Bone marrow (tissue), 2 donors: ENCODE measurements around the gene IGFN1.
"Not testable (repeated sequence)": the region's sequence is repeated elsewhere in the genome, so short reads cannot be mapped to it uniquely, and the experiment has no call there.

ENCODE experiments used
- DNase-seq, 2 donors: peaks; one replicate each; lab custom pipeline; 2025; lab: John Stamatoyannopoulos, UW

The IGFN1 gene

DNA sequence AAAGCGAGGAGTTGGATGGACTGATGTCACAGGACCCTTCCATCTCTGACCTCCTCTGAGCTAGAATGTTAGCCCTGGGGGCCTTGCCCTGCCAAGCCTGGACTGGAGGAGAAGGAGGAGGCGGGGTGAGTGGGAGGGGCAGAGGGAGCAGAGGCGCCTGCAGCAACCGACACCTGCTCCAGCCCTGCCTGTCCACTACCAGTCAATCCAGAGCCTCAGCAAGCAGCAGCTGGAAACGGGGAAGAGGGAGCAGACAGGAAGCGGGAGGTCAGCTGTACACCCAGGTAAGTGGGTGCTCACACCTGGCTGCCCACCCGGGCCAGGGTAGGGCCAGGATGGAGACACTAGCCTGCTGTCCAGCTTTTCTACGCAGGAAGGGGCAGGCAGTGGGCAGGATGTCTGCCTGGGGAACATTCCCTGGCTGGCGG lies at the start of gene IGFN1:
IGFN1 (plus strand) TSS at position 201 of the 428 bp plus-strand sequence. CDS start 2,470 bp downstream, outside the sequence.
- no peak for DNase-seq

DNA sequence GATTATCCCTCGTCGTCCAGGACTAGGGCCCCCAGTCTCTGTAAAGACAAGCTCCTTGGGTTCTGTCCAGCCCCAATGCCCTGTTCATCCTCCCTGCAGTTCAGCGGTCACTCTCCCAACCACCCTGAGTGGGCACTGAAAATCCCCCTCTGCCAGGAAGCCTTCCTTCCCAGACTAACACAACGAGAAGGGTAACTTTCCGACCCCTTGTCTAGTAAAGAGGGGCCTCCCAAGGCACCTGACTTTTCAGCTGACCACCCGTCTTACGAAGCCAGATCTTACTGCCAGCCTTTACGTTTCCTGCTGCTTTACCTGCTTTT lies 49.7 kb upstream of the IGFN1 start:
- no peak for DNase-seq

DNA sequence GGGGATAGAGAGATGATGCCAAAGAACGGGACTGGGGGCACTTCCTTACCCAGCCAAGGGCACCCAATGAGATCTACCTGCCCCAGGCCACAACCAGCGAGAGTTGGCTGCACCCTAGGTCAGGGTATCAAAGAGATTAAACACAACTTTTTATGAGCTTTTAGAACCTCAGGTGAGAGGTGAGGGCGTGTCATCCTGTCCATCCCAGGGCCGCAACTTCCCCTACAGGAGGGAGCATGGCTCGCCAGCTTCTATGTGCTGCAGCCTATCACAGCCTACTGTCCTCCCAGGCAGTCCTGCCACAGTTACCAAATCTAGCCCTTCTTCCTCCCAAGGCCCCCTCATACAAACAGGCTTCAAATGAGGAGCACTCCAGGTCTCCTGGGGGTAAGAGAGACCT lies 49.2 kb upstream of the IGFN1 start:
- DNase-seq = no peak

DNA sequence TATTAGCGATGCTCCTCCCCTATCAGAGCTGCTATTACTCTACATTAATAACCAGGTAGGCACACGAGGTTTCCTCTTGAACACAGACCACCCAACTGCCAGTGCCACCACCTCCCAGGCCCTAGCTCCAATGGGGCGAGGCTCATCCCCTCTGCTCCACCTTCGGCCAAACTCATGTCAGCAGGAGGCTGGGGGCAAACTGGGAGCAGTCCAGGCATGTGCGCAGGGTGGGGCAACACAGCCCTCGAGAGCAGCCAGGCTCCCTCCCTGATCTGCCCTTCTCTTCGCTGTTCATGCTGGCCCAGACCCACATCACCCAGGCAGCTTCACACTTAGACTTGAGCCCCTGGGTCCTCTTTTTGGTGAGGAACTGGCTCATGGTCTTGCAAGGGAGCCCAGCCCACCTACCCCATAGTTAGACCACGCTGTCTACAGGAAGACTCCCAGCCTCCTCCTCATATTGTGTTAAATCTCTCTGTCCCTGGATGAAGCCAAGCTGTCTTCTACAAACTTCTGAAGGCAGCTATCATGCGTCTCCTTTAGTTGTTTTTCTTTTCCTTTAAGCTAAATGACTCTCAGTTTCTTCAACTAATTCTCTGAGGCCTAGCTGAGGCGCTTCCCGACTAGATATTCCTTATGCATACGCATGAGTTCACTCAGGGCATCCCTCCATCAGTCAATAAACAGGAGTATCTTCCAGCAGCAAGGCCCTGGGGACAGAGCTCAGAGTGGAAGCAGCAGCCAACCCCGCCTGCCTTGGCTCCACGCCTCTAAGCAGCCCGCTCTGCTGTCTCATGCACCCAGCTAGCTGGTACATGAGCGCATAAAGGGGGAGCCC lies 48.4 kb upstream of the IGFN1 start:
- DNase-seq = no peak

DNA sequence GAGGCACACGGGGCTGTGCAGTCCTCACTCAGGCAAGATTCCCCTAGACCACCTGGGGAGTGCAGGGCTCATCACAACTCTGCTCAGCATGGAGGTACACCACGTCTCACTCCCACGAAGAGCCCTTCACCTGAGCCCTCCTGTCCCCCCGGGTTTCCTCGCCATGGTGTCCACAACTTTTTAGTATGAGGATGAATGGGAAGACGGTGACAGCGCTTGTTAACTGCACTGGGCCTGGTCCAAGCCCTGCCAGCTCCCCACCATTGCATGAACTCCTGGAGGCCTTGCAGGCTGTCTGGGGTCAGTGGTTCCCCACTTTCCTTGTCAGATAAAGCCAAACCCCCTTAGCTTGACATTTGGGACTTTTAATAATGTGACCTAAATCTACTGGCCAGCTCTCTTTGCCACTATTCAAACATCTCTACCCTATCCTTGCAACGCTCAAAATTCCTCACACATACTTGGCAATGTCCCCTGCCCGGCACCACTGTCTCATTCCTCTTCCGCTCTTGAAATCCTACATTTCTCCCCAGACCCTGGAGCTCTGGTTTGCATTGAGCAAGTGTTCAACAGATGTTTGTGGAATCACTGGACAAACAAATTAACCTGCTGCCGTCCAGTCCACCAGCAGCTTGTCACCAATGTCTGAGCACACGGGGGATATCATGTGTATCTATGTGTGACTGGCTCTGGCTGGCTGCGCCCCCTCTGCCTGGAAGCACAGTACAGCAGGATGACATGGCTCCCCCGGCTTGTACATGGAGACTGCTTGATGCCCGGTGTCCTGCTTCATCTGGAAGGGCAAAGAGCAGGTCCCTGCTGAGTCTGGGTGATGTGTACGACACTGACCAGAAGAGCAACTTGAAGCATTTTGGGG lies 47.5 kb upstream of the IGFN1 start:
- DNase-seq = no peak

DNA sequence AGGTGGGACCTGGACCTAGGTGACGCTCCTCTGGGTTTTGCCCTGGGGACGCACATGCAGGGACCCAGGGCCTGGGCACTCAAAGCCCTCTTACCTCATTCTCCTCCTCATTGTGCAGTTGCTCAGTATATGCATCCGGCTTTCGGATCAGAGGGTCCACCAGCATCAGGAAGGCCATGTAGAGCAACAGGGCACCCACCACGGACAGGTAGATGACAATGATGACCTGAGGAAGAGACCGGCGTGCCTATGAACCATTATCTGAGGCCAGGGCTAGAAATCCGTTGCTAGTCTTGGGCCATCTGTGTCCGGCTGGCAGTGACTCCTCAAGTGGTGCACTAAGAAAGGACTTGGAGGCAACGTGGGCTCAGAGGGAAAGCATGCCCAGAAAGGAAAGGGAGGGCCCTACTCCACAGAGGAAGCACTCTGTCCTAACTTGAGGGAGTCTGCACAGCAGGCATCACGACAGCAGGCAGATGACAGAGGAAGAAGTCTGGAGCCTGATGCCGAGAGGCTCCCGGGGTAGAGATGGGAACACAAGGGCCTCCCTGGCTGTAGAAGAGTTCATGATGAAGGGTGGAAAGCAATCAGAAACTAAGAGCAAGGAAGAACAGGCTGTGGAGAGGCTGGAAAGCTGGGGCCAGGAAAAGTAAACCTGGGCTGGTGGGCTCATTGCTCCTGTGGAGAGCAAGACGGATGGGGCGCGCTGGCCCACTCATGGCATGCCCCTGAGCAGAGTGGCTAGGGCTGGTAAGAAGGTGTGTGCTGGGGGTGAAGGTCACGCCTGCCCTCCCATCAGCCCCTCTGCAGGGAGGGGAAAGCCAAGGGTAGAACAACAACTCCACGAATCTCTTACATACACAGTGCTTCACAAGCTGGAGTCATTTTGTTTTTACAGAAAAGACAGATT lies 46.6 kb upstream of the IGFN1 start:
- DNase-seq = no peak

DNA sequence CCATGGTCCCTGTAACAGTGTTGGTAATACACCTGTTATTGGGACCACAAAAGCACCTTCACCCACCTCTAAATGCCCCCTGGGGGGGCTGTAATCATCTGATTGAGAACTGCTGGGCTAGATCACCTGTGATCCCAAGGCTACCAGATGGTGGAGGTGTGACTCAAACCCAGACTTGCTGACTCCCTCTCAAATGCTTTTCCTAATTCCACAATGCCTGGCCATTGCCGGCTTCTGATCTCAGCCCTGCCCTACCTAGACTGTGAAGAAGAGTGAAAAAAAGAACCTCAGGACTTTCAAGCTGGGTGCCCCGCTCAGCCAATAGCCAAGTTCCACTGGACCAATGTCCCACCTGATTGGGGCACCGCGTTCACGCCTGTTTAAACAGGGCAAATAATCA lies 45.9 kb upstream of the IGFN1 start:
- DNase-seq = no peak

DNA sequence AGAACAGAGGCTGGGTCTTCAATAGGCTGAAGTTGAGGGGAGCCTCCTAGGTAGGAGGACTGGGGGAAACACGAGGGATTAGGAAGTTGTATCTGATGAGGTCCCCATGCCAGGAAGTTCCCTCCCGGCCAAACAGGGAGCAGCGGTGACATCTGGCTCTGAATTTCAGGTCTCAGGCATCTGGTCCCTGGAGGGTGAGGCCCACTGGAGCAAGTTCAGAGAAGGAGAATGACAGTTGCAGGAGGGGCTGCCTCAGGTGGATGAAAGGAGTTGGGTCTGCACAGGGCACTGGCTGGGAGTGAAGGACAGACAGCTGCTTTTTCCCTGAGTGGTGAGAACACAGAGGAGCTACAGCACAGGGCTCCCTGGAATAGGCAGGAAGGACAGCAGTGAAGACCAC lies 45.5 kb upstream of the IGFN1 start:
- no peak for DNase-seq

DNA sequence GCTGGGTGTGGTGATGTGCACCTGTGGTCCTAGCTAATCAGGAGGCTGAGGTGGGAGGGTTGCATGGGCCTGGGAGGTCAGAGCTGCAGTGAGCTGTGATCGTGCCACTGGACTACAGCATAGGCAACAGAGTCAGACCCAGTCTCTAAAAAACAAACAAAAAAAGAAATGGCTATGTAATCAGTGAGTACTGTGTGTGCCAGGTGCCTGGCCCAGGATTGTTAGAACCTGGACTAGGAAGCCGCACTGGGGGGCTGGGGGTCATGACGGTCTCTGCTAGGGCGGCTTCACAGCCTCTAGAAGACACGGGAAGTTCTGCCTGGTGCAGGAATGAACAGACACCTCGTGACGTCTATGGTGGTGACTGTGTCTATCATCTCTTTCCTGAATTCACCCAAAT lies 44.8 kb upstream of the IGFN1 start:
- DNase-seq = no peak

DNA sequence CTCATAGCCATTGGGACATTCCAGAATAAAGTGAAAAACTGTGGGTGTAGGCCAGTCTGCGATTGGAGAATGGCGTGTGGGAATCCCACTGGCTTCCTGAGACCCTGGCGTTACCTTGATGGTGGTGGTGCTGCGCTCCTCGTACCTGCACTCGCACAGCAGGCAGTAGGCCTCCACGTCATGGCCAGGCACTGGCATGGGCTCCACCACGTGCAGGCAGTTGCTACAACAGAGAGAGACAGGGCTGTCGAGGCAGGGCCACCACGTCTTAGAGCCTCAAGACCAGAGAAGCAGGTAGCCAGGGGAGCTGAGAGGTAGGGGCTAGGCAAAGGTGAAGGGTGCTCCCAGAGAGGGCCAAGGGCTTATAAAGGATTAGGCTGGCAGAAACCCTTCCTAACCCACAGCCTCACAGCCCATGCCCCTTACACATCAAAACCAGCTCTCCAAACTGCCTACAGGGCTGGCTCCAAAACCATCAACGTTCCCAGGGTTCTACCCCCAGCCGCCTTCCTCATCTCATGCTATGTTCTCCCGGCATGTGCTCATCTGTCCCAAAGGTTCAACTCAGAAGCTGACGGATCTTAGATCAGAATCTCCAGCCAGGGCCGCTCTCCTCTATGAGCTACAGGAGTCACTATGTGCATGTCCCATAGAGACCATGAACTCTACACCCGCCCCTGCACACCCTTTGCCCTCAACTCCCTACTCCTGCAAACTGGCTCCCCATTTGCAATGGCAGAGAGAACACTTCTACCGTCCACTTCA lies 43.8 kb upstream of the IGFN1 start:
- DNase-seq = no peak

DNA sequence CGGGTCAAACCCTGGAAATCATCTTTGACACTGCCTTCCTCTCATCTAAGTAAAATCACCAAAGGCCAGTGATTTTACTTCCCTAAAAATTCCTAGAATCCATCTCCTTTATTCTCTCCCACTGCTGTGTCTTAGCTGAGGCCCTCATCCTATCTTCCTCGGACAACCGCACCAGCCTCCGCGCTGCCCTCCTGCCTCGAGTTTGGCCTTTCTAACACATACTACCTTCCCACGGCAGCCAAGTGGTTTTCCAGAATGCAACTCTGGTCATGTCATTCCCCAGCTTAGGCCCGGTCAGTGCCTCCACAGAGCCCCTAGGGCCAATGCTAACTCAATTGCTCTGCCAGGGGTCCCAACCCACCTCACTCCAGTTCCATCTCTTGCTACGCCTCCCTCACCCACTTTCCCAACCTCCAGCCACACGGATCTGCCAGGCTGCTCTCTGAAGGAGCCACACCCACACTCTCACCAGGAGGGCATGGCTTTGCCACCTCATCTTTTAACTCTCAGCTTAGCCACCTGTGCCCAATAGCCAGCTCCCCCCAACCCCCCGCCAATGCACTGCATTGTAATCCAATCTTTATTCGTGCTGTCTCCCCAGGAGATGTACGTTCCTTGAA lies 43.1 kb upstream of the IGFN1 start:
- no peak for DNase-seq

DNA sequence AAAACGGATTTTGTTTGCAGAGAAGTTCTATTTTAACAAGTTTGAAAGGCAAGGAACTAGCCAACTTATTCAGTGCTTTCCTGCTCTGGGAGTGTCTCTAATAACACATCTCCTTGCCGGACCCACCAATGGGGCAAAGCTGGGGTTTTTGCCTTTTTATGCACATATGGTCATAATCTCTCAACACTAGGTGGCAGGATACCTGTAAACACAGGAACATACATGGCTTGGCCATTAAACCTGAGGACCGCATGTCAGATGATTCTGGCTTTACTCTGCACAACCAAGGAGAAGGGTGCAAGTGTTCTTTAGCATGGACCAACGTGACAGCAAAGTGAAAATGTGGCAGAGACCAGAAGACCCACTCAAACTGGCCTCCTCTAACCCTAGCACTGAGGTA lies 41.2 kb upstream of the IGFN1 start:
- DNase-seq = no peak

DNA sequence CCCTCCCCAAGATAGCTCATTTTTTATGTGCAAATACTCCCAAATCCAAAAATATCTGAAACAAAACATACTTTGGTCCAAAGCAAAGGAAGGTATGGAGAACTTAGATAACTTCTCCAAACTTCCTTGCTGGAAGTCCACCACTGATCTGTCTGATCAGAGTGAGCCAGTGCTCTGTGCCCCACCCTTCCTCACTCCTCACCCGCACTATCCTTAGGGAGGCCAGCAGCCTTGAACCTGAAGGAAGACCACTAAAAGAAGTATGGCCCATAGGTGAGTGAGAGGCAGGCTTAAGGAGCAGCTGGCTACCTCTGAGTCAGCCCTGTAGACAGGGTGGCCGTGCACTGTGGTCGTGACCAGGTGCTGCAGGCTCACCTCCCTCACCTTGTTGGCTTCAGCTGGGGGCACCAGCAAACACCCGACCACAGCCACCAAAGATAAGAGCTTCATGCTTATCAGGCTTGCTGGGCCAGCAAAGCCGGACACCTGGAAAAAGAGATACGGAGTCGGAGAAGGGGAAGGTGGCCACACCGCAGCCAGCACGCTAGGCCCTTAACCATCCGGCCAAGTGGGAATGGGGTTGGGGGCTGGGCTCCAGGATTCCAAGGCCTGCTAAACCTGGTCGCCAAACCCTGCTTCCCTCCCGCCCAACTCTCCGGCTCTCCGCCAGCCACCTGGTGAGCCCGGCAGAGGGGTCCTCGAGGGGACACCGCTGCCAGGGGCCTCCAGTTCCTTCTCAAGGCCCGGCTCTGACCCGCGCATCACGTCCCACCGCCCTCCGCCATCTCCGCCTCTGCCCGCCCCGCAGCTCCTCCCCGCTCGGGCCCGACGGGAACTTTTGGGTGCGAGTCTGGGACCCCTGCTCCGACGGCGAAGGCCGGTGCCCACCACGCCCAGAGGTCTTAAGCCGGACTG lies 36.9 kb upstream of the IGFN1 start:
- DNase-seq = no peak

DNA sequence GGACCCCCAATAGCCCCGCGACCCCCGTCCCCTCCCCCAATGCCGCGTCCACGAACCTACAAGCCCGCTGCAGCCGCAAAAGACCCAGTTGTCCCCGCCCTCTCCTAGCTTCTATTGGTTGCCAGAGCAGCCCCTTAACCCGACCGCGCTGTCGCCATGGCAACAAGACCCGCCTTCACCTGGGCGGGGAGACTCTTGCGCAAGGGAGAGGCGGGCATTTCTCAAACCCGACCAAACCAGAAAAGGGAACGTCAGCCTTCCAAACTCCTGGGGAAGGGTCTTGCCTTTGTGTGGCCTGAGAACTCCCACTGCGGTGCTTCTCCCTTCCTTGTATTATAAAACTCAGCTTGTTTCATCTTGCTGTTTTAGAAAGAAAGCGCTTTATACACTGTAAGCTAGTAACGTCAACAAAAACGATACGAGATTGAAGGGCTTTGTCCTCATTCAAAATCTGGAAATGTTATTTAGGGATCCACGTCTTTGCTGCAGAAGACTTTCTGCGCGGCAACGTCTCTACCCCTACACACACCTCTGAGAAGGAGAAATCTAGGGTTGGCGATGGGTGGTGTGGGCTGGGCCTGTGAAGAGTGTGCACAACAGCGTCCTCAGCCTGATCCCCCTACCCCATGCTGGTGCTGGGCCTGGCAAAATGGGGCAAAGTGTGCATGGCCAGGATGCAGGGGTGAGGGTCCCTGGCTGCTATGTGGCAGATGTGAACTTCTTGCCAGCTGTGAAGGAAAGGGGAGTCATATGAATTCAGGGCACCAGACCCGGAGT lies 36.0 kb upstream of the IGFN1 start, which contains the start of gene TMEM9:
TMEM9 (minus strand) TSS at position 86 of the 777 bp plus-strand sequence. CDS start 551 bp downstream, outside the sequence.
- DNase-seq = peak; percentile 84 to 90

DNA sequence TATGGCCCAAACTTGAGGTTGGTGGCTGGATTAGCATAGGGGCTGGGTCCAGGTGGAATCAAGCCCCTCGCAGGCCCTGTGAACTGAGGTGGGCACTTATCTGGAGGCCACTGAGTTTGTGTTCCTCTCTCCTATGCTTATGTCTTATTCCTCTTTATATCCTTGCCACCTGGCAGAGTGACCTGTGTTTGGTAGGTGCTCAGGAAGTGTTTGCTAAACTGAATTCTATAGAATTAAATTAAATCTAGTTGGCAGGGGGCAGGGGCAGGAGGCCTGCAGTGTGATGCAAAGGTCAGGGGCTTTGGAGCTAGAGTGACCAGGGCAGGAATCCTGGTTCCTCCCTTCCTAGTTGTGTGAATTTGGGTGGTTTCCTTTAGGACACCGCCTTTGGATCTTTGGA lies 35.3 kb upstream of the IGFN1 start:
- no peak for DNase-seq

DNA sequence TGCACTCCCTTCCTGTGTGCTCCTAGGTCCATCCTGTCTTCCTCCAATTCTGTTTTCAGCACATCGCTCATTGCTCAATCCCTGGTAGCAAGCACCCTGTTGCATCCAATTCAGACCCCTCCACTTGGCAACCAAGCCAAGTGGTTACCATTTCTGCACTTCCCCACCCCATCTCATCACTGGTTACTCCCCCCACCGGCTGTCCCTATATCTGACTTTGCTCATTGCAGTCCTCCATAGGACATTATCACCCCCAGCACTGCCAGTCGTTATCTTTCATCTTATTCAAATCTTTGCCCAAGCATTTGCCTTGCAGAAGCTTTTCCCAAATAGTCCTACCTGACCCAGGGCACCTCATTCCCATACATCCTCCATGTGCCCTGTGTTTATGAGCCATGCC lies 34.3 kb upstream of the IGFN1 start:
- DNase-seq = no peak

DNA sequence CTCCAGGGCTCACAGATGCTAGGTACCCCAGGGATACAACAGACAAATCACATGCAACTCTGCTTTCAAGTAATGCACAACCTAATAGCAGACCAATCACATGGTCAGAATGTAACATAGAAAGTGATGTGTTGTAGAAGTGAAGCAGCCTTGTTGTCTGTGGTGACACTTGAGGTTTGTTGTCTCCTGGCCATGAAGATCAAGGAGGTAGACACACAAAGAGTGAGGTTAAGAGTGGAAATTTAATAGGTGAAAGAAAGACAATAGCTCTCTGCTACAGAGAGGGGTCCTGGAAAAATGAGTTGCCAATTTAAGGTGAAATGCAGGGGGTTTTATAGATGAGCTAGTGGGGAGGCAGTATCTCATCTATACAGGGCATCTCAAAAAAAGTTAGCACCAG lies 33.8 kb upstream of the IGFN1 start:
- no peak for DNase-seq

DNA sequence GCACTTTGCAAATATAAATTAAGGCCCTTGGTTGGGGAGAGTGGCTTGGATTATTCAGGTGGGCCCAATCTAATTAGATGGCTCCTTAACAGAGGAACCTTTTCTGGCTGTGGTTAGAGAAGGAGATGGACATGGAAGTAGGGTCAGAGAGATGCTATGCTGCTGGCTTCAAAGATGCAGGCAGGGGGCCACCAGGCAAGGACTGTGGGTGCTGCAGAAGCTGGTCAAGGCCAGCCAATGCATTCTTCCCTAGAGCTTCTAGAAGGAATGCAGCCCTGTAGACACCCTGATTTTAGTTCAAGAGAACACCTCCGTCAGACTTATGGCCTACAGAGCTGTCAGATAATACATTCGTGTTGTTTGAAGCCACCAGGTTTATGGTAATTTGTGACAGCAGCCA lies 32.7 kb upstream of the IGFN1 start:
- no peak for DNase-seq

DNA sequence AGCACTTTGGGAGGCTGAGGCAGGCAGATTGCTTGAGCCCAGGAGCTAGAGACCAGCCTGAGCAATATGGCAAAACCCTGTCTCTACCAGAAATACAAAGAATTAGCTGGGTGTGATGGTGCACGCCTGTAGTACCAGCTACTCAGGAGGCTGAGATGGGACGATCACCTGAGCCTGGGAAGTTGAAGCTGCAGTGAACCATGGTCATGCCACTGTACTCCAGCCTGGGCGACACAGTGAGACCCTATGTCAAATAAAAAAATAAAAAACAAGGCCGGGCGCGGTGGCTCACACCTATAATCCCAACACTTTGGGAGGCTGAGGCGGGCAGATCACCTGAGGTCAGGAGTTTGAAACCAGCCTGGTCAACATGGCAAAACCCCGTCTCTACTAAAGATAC lies 27.6 kb upstream of the IGFN1 start:
- not testable (repeated sequence) for DNase-seq
